ENCODE data around the gene IDUA. TPM values are rescaled to one million over a fixed set of nuclear protein-coding genes. Genes with fewer than 3 reads are reported as not detected.

IDUA gene
- total RNA-seq, 1 experiment from 2014 or later = 35.0 TPM

- no peaks in the 10 kb centered on the region for H3K27me3 Mint-ChIP-seq (ENCODE audit: insufficient read depth, unreplicated experiment)
- H3K36me3 Mint-ChIP-seq (ENCODE audit: insufficient read depth, unreplicated experiment) = peaks cover 8% of the 10 kb centered on the region
- intact Hi-C loops (cut with micrococcal nuclease) = no loop called here
- H3K4me1 Mint-ChIP-seq (ENCODE audit: insufficient read depth, unreplicated experiment) = peaks cover 18% of the 10 kb centered on the region
- H3K27ac Mint-ChIP-seq (ENCODE audit: low read depth, unreplicated experiment) = no peak overlapping the region
- no peak overlapping the region for H3K4me3 Mint-ChIP-seq (ENCODE audit: unreplicated experiment)
- ChIA-PET POLR2A (interaction anchor here (0.8 to 1.1 kb wide), 2 partner anchors 23 to 29 kb away, joined by 3 to 5 read pairs; no protein-coding TSS in a partner anchor), CTCF (interaction anchor here (0.5 to 1.4 kb wide), 2 partner anchors 34 to 194 kb away, joined by 3 to 5 read pairs; no protein-coding TSS in a partner anchor)
- TF ChIP-seq, protein P1, sequence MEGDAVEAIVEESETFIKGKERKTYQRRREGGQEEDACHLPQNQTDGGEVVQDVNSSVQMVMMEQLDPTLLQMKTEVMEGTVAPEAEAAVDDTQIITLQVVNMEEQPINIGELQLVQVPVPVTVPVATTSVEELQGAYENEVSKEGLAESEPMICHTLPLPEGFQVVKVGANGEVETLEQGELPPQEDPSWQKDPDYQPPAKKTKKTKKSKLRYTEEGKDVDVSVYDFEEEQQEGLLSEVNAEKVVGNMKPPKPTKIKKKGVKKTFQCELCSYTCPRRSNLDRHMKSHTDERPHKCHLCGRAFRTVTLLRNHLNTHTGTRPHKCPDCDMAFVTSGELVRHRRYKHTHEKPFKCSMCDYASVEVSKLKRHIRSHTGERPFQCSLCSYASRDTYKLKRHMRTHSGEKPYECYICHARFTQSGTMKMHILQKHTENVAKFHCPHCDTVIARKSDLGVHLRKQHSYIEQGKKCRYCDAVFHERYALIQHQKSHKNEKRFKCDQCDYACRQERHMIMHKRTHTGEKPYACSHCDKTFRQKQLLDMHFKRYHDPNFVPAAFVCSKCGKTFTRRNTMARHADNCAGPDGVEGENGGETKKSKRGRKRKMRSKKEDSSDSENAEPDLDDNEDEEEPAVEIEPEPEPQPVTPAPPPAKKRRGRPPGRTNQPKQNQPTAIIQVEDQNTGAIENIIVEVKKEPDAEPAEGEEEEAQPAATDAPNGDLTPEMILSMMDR (IDR thresholded peaks at IDR 0.05; ENCODE audit: unreplicated experiment) = no peak
- no peaks in the 10 kb centered on the region for H3K9me3 Mint-ChIP-seq (ENCODE audit: unreplicated experiment)
- DNase-seq (ENCODE audit: unreplicated experiment) = peak; percentile 64
- BruUV-seq (replicated peaks) = no TSS peak
These were observed 52.9 kb downstream of the IDUA start for GRCh38 chr4:1039493-1040343.

DNA sequence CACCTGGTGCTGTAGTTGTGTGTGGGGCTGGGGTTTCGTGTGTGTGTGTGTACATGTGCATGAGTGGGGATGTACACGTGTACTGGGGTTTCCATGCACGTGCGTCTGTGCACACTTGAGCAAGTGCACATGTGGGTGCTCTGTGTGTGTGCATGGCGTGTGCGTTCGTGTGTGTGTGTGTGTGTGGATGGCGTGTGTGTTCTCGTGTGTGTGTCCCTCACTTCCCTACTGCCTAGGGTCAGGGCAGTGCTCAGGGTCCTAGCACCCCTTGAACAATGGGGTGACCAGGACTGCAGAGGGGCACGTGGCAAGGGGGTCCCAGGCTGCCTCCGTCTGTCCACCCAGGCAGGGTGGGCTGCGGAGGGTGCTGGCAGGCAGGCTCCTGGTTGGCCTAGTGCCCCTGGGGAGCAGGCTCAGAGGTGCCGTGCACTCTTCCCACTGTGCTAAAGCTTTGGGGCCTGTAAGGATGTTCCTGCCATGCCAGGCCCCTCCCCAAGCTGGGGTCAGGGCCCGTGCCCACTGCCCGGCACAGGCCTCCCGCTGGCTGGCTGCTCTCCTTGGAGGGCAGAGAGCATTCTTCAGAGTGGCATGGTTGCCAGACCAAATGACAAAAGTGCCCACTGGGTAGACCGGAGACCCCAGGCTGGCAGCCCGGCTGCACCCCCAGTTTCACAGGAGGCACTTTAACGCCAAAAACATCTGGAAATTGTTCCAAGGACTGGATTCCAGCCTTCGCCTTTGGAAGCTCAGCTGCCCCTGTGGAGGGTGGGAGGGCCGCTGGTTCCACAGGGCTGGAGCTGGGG lies 53.7 kb downstream of the IDUA start:
- ChIA-PET POLR2A (interaction anchor here (0.6 kb wide), 1 partner anchor 308 kb away, joined by 3 read pairs; no protein-coding TSS in a partner anchor), CTCF (interaction anchor here (0.7 kb wide), 3 partner anchors 8 to 28 kb away, joined by 3 read pairs; no protein-coding TSS in a partner anchor)
- H3K27me3 Mint-ChIP-seq (ENCODE audit: insufficient read depth, unreplicated experiment) = no peaks in the 10 kb centered on the region
- H3K4me1 Mint-ChIP-seq (ENCODE audit: insufficient read depth, unreplicated experiment) = peaks cover 18% of the 10 kb centered on the region
- intact Hi-C loops (cut with micrococcal nuclease) = no loop called here
- no TSS peak for BruUV-seq (replicated peaks)
- H3K4me3 Mint-ChIP-seq (ENCODE audit: unreplicated experiment) = no peak overlapping the region
- no peaks in the 10 kb centered on the region for H3K9me3 Mint-ChIP-seq (ENCODE audit: unreplicated experiment)
- no peak for DNase-seq (ENCODE audit: unreplicated experiment)
- no peak overlapping the region for H3K27ac Mint-ChIP-seq (ENCODE audit: low read depth, unreplicated experiment)
- H3K36me3 Mint-ChIP-seq (ENCODE audit: insufficient read depth, unreplicated experiment) = peaks cover 5% of the 10 kb centered on the region
- TF ChIP-seq, protein P1 (IDR thresholded peaks at IDR 0.05; ENCODE audit: unreplicated experiment) = no peak

DNA sequence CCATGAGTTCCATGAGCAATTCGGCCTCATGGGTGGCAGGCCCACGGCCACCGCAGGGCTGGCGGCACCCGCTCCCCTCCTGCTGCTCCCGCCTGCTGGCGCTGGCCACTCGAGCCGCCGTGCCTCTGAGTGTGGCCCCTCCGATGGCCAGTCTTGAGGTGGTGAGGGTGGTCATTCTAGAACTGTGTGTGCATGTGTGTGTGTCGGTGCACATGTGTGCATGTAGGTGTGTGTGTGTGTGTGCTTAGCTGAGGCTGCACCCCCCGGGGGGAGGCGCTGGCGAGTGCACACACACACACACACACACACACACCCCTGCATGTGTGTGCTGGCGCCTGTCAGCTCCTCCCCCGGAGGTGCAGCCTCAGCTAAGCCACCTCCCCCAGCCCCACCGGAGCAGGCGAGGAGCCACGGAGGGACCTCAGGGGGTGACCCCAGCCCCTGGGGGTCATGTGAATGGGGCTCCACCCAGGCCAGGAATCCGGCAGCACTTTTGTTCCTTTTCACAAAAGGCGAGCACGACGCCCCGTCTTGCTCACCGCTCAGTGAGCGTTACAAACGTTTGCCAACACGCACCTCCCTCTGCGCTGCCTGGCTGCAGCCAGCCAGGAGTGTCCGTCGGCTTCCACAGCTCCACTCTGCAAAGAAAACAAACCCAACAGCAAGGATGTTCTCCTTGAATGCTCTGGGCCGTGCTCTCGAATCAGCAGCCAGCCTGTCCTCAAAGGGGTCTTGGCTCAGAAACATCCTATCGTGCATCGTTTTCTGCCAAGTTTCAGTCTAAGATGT lies 54.5 kb downstream of the IDUA start:
- CTCF ChIA-PET = interaction anchor here (0.7 kb wide), 3 partner anchors 8 to 27 kb away, joined by 3 read pairs; no protein-coding TSS in a partner anchor
- BruUV-seq (replicated peaks) = no TSS peak
- Mint-ChIP-seq H3K9me3 (ENCODE audit: unreplicated experiment) (no peaks in the 10 kb centered on the region), H3K36me3 (ENCODE audit: insufficient read depth, unreplicated experiment) (peaks cover 5% of the 10 kb centered on the region), H3K27me3 (ENCODE audit: insufficient read depth, unreplicated experiment) (no peaks in the 10 kb centered on the region), H3K27ac (ENCODE audit: low read depth, unreplicated experiment) (no peak overlapping the region), H3K4me3 (ENCODE audit: unreplicated experiment) (peak overlapping the region; percentile 50), H3K4me1 (ENCODE audit: insufficient read depth, unreplicated experiment) (peaks cover 18% of the 10 kb centered on the region)
- peak; percentile 27 for DNase-seq (ENCODE audit: unreplicated experiment)
- POLR2A ChIA-PET = interaction anchor here (0.6 kb wide), 1 partner anchor 307 kb away, joined by 3 read pairs; no protein-coding TSS in a partner anchor
- intact Hi-C loops (cut with micrococcal nuclease) = no loop called here
- TF ChIP-seq, protein P1 (IDR thresholded peaks at IDR 0.05; ENCODE audit: unreplicated experiment) = no peak

All from MCF 10A (cell line).